OCI-LY3 (cell line): ENCODE data around the gene IPCEF1.

Source experiments
- EZH2phosphoT487 ChIP-seq: fragments of 200-600 bp; shearing (Covaris generic); IDR thresholded peaks from 2 replicates; pipeline ENCODE4 v1.6.1; 2018; ENCODE audit warnings: antibody characterized with exemption, mixed run types, low read depth
- TF ChIP-seq, protein P1 (sequence below): fragments of 200-600, 300-600 bp; sonication (generic); IDR thresholded peaks from 2 replicates; pipeline ENCODE4 v1.5.1; 2014; ENCODE audit warnings: antibody characterized with exemption, low read length, low read depth

DNA sequence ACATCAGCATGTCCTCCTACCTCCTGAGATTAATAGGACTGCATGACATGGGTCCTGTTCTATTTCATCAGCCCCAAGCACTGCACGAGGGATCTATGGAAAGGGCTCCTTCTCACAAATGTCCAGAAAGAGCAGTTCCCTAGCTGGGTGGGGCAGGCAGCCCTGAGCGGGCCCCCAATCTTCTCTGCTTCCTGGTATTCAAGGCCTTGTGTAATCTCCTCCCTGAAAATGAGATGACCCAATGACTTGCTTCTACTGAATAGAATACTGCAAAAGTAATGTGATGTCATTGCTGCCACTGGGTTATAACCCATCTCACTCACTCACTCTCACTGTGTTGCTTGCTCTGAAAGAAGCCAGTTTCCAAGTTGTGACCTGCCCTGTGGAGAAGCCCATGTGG, 191.1 kb downstream of the IPCEF1 start:
- TF ChIP-seq, protein P1, sequence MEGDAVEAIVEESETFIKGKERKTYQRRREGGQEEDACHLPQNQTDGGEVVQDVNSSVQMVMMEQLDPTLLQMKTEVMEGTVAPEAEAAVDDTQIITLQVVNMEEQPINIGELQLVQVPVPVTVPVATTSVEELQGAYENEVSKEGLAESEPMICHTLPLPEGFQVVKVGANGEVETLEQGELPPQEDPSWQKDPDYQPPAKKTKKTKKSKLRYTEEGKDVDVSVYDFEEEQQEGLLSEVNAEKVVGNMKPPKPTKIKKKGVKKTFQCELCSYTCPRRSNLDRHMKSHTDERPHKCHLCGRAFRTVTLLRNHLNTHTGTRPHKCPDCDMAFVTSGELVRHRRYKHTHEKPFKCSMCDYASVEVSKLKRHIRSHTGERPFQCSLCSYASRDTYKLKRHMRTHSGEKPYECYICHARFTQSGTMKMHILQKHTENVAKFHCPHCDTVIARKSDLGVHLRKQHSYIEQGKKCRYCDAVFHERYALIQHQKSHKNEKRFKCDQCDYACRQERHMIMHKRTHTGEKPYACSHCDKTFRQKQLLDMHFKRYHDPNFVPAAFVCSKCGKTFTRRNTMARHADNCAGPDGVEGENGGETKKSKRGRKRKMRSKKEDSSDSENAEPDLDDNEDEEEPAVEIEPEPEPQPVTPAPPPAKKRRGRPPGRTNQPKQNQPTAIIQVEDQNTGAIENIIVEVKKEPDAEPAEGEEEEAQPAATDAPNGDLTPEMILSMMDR = no peak
- TF ChIP-seq EZH2phosphoT487 = no peak
